B cell (primary cell): Measurements from ENCODE around the gene ZC2HC1B.

Experiments used
- EZH2 ChIP-seq: IDR thresholded peaks from 2 replicates; pipeline ENCODE4 v1.6.1; 2012; ENCODE audit warnings: borderline replicate concordance, low read depth, mild to moderate bottlenecking, moderate library complexity, low read length; ENCODE audit not compliant: insufficient read depth, poor library complexity, severe bottlenecking
- TF ChIP-seq, protein P1 (sequence below): fragments of 200-600 bp; IDR thresholded peaks from one replicate; pipeline ENCODE4 v1.8.0; 2022; ENCODE audit warnings: antibody characterized with exemption, mild to moderate bottlenecking

- TF ChIP-seq, protein P1, sequence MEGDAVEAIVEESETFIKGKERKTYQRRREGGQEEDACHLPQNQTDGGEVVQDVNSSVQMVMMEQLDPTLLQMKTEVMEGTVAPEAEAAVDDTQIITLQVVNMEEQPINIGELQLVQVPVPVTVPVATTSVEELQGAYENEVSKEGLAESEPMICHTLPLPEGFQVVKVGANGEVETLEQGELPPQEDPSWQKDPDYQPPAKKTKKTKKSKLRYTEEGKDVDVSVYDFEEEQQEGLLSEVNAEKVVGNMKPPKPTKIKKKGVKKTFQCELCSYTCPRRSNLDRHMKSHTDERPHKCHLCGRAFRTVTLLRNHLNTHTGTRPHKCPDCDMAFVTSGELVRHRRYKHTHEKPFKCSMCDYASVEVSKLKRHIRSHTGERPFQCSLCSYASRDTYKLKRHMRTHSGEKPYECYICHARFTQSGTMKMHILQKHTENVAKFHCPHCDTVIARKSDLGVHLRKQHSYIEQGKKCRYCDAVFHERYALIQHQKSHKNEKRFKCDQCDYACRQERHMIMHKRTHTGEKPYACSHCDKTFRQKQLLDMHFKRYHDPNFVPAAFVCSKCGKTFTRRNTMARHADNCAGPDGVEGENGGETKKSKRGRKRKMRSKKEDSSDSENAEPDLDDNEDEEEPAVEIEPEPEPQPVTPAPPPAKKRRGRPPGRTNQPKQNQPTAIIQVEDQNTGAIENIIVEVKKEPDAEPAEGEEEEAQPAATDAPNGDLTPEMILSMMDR, result no peak
- TF ChIP-seq EZH2, result no peak
These were observed 104.8 kb downstream of the ZC2HC1B start for GRCh38 chr6:143969077-143969476.
